OCI-LY7 (cell line): ENCODE results near the gene ABCC10.

Source experiments
- CTCF ChIP-seq: fragments of 200-600 bp; sonication (generic); conservative IDR thresholded peaks from 2 replicates; pipeline ENCODE4 v1.5.1; 2014; ENCODE audit warnings: mild to moderate bottlenecking, antibody characterized with exemption, low read length, moderate library complexity, mixed read lengths
- EZH2phosphoT487 ChIP-seq: fragments of 200-600 bp; sonication (generic); IDR thresholded peaks from 2 replicates; pipeline ENCODE4 v1.6.1; 2018; ENCODE audit warnings: low read depth, borderline replicate concordance, mild to moderate bottlenecking, mixed run types, antibody characterized with exemption, low read length, moderate library complexity, mixed read lengths

- TF ChIP-seq CTCF (no peak), EZH2phosphoT487 (no peak)
Observed at GRCh38 chr6:43493230-43493629, 65.9 kb downstream of the ABCC10 start.
